Stimulated activated CD4-positive, alpha-beta T cell treated with anti-CD3 and anti-CD28 coated beads, Interleukin-4, amount 100 ng/mL, for 4 hours (primary cell): ENCODE measurements around the gene THRAP3.
"Not testable (repeated sequence)": the region's sequence is repeated elsewhere in the genome, so short reads cannot be mapped to it uniquely, and the experiment has no call there.

Experiments used
- DNase-seq, 2 experiments: peaks; one replicate each; pipeline ENCODE4 v3.0.0-alpha.2; 2020

Gene THRAP3

DNA sequence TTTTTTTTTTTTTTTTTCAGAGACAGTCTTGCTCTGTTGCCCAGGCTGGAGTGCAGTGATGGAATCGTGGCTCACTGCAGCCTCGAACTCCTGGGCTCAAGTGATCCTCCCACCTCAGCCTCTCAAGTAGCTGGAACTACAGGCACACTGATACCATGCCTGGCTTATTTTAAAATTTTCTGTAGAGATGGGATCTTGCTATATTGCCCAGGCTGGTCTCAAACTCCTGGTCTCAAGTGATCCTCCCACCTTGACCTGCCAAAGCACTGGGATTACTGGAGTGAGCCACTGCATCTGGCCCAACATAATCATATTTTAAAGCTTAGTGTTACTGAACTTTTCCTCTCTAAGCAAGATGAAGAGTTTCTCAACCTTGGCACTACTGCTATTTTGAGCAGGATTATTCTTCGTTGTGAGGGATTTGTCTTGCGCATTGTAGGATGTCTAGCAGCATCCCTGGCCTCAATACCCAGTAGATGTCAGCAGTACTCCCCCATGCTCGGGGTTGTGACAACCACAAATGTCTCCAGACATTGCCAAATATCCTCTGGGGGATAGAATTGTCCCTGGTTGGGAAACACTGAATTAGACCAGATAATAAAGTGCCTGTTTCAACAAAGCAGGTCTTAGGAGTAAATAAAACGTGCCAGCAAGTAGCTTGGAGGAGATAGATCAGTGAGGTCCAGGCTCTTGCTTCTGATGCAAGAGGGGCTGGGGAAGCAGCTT is 15.1 kb upstream of the THRAP3 start:
- DNase-seq = no peak

DNA sequence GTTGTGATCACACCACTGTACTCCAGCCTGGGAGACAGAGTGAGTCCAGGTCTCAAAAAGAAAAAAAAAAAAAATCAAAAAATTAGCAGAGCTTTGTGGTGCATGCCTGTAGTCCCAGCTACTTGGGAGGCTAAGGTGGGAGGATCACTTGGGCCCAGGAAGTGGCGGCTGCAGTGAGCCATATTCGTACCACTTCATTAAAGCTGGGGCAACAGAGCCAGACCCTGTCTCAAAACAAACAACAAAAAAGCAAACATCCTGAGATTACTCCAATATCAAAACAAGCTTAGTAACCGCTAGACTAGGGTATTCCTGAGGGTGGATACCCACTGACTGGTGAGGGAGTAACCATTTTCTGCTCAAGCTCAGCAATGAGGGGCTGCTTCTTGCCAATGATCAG is 12.9 kb upstream of the THRAP3 start:
- DNase-seq = no peak

DNA sequence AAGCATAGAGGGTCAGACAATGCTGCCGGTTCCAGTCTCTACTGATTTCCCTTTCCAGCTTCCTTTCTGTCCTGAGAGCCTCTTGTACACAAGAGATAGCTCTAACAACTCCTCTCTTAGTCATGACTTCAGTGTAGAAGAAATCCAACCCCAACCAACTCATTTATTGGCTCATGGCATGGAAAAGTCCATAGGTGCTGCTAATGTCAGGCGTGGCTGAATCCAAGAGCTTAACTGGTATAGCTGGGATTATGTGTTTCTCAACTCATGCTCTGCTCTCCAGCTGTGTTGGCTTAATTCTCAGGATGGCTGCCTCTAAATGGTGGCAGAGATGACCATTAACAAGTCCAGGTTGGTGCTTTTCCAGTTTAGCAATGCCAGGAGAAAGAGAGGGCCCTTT is 12.4 kb upstream of the THRAP3 start:
- DNase-seq = no peak

DNA sequence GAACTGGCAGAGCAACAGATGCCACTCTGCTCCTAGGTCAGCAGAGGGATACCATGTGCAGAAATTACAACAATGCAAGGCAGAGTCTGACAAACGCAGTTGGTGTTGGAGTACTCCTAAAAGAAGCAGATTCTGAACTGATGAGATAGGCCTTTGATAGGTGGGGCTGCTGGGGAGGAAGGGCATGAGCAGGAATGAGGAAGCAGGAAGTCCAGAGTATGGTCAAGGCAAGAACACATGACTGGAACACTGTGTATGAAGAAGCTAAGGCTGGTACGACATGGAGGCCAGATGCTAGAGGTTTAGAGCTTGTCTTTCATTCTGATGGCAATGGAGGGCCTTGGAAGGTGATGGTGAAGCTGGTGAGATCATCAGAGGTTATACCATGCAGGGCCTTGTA is 11.5 kb upstream of the THRAP3 start:
- DNase-seq = no peak

DNA sequence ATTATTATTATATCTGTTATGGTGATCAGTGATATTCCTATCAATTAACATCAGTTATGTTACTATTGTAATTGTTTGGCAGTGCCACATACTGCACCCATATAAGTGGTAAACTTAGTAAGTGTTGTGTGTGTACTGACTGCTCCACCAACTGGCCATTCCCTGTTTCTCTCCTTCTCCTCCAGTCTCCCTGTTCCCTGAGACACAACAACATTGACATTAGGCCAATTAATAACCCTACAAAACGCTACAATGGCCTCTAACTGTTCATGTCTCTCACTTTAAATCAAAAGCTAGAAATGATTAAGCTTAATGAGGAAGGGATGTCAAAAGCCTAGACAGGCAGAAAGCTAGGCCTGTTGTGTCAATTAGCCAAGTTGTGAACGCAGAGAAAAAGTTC is 6.6 kb upstream of the THRAP3 start:
- no peak for DNase-seq

DNA sequence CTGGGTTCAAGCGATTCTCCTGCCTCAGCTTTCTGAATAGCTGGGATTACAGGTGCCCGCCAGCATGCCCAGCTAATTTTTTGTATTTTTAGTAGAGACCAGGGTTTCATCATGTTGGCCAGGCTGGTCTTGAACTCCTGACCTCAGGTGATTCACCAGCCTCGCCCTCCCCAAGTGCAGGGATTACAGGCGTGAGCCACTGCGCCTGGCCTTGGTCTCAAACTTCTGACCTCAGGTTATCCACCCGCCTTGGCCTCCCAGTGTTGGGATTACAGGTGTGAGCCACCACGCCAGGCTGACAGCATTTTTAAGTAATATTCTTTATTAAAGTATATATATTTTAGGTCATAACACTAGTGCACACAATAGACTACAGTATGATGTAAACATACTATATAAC is 2.3 kb upstream of the THRAP3 start:
- DNase-seq = not testable (repeated sequence)

DNA sequence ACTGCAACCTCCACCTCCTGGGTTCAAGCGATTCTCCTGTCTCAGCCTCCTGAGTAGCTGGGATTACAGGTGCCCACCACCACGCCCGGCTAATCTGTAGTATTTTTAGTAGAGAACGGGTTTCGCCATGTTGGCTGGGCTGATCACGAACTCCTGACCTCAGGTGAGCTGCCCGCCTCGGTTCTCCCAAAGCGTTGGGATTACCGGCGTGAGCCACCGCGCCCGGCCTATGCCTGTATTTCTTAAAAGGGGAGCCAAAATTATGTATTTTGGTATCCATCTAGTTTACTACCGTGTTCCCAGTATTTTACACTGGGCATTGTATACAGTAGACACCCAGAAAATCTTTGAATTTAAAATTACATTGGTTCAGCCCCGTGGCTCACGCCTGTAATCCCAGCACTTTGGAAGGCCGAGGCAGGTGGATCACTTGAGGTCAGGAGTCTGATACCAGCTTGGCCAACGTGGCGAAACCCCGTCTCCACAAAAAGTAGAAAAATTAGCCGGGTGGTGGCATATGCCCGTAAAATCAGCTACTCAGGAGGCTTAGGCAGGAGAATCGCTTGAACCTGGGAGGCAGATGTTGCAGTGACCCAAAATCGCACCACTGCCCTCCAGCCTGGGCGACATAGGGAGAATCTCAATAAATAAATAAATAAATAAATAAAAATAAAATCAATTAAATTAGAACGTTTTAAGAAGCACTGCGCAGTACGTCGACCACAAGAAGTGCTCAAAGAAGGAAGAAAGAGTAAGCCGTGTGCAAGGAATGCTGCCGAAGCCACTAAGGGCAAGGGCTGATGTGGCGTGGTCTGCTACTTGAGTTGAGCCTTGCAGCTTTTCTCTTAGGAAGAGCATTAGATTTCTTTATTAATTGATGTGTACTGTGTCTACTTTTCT is 1.5 kb upstream of the THRAP3 start:
- DNase-seq = no peak

DNA sequence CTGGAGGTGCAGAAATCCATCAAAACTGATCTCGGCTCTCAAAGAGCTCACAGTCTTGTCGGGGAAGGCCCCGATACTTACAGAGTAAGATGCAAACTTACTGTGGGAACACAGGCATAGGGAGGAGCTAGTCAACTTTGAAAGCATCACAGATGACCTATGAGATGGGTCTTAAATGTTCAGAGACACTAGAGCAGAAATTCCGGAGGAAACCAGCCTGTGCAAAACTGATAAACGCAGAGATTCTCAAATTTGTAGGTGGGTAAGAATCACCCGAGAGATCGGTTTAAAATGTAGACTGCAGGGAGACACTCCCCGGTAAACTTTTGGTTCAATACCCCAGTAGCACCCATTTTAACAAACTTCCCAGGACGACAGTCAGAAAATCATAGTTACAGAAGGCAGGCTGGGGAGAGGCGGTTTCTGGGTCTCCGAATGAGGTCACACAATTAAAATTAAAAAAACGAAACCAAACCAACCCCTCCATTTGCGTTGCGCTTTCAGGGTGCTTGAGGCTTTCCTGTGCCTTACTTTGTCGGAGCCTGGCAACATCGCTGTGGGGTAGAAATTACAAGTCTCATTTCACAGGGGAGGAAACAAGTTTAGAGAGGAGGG is 755 bp upstream of the THRAP3 start:
- DNase-seq = peak in 1 of 2 experiments; percentile 11

DNA sequence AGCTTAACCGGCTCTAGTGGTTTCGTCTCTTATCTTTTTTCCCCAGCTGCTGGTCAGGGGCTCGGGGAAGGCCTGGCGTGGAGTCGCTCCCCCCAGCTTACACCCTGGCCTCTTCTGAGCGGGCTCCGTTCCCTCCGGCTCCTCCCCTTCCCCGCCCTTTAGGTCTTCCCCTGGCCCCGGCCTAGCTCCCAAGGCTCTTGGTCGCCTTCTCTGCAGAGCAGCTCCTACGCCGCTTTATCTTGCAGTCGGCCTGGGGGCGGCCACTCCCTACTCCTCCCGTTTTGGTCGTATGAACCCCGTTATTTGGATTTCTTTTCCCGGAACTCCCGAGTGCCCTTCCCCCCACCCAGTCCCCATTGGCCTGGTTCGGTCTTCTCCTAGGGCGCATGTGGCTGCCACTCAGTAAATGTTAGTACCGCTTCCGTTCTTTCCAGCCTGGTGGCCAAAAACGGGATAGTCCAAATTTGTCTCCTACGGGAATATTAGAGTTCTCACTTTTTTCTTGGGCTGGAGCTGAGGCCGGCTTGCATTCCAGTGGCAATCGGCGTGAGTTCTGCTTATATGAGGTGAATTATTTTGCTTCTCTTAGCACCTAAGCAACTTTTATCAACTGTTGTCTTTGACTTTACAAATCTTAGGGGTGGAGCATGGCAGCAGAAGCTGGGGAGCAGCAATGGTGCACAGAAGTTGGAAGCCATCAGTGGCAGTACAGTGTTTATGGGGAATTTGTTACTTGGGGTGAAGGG is 467 bp downstream of the THRAP3 start:
- DNase-seq = peak in 1 of 2 experiments; percentile 75

DNA sequence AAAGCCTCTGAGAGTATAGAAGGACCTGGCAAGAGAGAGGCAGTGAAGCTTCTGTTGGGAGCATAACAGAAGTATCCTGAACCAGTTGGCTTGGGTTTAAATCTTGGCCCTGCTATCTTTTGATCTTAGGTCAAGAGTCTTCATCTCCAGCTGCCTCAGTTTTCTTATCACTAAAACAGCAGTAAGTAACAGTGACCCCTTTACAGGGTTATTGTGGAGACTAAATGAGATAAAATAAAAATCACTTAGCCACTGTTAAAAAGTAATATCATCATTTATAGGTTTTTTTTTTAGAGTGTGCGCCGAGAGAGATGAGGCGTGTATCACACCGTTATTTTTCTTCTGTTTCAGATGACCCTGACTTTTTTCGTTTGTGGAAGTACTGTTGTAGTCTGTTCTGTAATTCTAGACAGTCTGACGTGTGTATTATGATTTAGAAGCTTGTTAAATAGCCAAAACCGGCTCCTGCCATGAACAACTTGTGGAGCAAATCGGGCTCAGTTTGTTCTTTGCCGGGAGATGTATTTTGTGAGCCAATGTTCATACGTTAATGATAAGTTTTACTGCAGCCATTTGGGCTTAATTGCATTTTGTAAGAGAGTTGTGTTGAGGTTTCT is 1.1 kb downstream of the THRAP3 start:
- DNase-seq = no peak

DNA sequence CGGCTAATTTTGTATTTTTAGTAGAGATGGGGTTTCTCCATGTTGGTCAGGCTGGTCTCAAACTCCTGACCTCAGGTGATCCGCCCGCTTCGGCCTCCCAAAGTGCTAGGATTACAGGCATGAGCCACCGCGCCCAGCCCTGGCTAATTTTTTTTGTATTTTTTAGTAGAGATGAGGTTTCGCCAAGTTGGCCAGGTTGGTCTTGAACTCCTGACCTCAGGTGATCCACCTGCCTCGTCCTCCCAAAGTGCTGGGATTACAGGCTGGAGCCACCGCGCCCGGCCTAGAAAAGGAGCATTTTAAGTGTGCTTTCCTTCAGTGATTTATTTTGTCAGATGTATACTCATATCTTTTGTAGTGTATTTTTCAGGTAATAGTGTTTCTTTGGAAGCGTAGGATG is 6.0 kb downstream of the THRAP3 start:
- not testable (repeated sequence) for DNase-seq

DNA sequence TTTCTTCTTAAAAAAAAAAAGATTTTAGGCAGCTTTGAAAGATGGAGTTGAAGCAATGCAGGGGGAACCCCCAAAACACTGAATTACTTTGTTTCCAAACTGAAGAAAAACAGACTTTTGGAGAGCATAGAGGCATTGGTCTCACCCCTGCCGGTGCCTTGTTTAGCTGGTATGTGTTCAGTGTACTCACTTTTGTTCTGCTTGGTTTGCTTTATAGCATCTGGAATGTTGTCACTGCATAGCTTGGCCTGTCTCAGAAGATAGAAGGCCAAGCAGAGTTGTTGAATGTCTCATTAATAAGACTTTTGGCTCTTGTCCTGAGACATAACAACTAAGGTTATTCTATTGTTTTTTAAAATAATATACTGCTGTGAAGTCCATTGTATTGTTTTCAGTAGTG is 6.9 kb downstream of the THRAP3 start:
- DNase-seq = no peak

DNA sequence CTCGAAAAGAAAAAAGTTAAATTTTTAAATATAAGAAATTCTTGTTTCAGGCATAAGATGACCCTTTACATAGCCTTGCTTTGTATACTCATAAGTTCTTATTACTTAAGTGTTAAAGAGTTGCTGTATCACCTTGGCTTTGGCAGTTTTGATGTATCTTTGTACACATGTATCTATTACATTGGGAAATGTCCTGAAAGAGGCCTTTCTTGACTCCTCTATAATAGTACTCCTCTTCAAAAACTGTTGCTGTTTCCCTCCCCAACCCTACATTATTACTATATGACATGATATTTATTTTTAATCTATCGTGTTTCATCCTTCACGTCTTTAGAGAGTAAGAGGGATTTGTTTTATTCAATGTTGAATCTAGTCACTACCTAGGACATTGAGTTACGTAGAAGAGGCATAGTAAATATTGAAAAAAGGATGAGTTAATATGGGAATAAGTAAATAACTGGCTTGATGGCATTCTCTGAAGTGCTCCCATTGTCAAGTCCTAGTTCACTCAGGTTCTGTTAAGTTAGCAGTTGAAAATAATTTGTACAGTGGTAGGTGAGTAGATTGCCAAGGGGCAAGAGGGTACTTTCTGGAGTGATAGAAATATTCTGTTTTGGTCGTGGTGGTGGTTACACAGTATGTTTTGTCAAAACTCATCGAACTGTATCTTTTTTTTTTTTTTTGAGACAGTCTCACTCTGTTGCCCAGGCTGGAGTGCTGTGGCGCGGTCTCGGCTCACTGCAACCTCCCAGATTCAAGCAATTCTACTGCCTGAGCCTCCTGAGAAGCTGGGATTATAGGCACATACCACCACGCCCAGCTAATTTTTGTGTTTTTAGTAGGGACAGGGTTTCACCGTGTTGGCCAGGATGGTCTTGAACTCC is 8.2 kb downstream of the THRAP3 start:
- DNase-seq = no peak

DNA sequence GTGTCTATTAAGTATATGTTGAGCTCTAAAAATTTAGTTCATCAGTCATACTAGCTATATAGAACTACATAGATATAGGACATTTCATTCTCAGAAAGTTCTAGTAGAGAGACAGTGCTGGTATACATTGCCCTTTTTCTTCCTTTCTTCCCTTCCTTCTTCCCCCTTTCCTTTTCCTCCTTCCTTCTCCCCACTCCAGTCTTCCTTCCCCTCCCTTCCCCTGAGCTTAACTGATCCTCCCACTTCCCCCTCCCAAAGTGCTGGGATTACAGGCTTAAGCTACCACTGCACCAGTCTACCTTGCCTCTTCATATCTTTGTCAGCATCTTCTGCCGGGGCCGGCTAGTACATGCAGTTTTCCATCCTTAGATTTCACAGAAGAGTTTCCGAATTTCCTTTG is 12.1 kb downstream of the THRAP3 start:
- DNase-seq = no peak

DNA sequence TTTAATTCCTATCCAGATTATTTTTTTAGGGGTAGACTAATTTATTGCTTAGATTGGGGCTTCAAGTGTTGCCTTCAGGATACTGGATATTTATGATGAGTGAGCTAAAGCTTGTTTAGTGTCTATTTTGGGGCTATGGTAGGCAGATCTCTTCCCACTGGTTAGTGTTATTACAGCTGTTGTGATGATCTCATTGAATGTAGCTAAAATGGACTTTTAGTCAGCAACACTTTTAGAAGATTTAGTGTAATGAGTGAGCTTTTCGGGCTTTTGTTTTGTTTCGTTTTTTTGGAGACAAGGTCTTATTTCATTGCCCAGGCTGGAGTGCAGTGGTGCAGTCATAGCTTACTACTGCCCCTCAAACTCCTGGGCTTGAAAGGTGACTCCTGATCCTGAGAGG is 14.2 kb downstream of the THRAP3 start:
- no peak for DNase-seq

DNA sequence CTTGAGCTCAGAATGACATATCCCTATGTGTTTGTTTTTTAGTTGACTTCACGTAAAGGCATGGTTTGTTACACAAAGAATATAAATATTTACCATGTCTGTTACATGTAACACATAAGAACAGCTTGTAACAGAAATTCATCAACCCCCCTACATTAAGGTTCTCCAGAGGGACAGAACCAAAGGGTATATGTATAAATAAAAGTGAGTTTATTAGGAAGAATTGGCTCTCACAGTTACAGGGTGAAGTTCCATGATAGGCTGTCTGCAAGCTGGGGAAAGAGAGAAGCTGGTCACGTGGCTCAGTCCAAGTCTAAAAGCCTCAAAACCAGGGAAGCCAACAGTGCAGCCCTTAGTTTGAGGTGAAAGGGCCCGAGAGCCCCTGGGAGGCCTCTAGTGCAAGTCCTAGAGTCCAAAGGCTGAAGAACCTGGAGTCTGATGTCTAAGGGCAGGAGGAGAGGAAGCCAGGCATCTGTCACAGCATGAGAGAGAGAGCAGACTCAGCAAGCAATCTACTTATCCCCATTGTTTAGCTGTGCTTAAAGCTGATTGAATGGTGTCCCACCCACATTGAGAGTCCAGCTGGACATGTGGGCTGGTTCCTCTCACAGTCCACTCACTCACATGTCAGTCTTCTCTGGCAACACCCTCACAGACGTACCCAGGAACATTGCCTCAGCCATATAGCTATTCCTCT is 15.8 kb downstream of the THRAP3 start:
- no peak for DNase-seq

DNA sequence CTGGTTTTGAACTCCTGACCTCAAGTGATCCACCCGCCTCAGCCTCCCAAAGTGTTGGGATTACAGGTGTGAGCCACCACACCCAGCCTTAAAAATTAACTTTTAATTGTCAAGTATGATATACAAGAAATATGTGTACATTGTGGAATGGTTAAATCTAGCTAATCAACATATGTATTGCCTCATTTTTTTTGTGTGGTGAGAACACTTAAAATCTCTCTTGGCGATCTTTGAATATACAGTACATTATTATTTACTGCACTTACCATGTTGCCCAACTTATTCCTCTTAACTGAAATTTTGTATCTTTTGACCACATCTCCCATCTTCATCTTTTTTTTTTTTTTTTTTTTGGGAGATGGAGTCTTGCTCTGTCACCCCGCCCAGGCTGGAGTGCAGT is 23.3 kb downstream of the THRAP3 start:
- no peak for DNase-seq

DNA sequence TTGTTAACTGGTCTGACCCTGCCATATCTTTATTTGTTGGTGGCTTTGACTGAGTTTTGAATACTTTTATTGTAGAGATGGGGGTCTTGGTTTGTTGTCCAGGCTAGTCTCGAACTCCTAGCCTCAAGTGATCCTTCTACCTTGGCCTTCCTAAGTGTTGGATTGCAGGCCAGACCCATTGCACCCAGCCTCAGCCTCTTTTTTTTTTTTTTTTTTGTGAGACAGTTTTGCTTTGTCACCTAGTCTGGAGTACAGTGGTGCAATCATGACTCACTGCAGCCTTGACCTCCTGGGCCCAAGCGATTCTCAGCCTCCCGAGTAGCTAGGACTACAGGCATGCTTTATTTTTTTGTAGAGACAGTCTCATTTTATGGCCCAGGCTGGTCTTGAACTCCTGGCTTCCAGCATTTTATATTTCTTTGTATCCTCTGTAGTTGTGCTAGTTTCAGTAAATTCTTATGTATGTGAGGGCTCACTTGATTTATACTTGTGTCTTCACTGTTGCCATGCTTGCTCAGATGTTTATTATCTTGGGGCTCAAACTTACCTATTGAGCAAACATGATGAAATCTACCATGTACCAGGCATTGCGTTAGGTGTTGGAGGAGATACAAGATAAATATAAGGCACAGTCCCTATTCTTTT is 24.1 kb downstream of the THRAP3 start:
- no peak for DNase-seq

DNA sequence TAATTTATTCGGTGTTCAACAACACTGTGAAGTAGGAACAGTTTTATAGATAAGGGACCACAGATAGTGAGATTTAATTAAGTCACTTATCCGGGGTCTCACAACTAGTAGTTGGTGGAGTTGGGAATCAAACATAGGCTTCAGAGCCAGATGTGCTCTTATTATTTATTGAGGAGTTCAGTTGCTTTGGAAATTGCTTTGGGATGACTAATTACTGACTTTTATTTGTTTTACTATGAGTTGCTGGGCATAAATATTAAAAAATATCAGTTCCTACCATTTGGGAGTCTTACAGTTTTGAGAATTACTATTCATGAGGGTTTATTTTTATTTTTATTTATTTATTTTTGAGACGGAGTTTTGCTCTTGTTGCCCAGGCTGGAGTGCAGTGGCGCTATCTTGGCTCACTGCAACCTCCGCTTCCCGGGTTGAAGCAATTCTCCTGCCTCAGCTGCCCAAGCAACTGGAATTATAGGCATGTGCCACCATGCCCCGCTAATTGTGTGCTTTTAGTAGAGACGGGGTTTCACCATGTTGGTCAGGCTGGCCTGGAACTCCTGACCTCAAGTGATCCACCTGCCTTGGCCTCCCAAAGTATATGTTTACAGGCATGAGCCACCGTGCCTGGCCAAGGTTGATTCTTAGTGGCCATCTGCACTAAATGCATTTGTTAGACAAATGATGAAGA is 27.7 kb downstream of the THRAP3 start:
- DNase-seq = no peak

DNA sequence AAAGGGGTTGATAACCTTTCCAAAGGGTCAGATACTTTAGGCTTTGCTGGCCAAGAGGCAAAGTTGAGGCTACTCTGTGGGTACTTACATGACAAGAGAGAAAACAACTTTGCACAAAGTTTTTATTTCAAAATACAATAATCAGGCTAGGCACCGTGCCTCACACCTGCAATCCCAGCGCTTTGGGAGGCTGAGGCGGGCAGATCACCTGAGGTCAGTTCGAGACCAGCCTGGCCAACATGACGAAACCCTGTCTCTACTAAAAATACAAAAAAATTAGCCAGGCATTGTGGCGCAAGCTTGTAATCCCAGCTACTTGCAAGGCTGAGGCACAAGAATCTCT is 28.2 kb downstream of the THRAP3 start:
- not testable (repeated sequence) for DNase-seq
